Duodenal mucosa (tissue), 2 donors: Measurements from ENCODE around the gene KLK12.

Experiments used
- H3K27ac ChIP-seq: one replicate; pipeline ENCODE4 v1.7.0; 2013; ENCODE audit warnings: low read depth, low read length
- H3K27me3 ChIP-seq, 2 donors: one replicate each; pipeline ENCODE4 v1.7.0; 2013; ENCODE audit warnings: low read length in 2 of 2, control low read depth in 1 of 2; ENCODE audit not compliant: insufficient read depth in 2 of 2, control insufficient read depth in 1 of 2
- H3K36me3 ChIP-seq, 2 donors: one replicate each; pipeline ENCODE4 v1.7.0; 2013; ENCODE audit warnings: low read length in 2 of 2, control low read depth in 1 of 2; ENCODE audit not compliant: insufficient read depth in 2 of 2, control insufficient read depth in 1 of 2
- H3K4me1 ChIP-seq, 2 donors: one replicate each; pipeline ENCODE4 v1.7.0; 2013; ENCODE audit warnings: low read length in 2 of 2, control low read depth in 1 of 2; ENCODE audit not compliant: insufficient read depth in 2 of 2, control insufficient read depth in 1 of 2
- H3K4me3 ChIP-seq, 2 donors: one replicate each; pipeline ENCODE4 v1.7.0; 2013; ENCODE audit warnings: low read length in 2 of 2, low read depth in 1 of 2
- H3K9ac ChIP-seq, 2 donors: one replicate each; pipeline ENCODE4 v1.7.0; 2013; ENCODE audit warnings: low read length in 2 of 2, low read depth in 1 of 2
- H3K9me3 ChIP-seq, 2 donors: one replicate each; pipeline ENCODE4 v1.7.0; 2013; ENCODE audit warnings: low read length in 2 of 2, control low read depth in 1 of 2; ENCODE audit not compliant: control insufficient read depth in 1 of 2

The KLK12 gene

GRCh38 chr19:51075998-51076397 is 41.2 kb upstream of the KLK12 start:
- H3K4me1 ChIP-seq: no peaks in the 10 kb centered on the region
- H3K4me3 ChIP-seq: no peak overlapping the region
- H3K27me3 ChIP-seq: no peaks in the 10 kb centered on the region
- no peak overlapping the region for H3K9ac ChIP-seq
- H3K9me3 ChIP-seq: peaks cover 0 to 5% of the 10 kb centered on the region in 2 donors
- no peaks in the 10 kb centered on the region for H3K36me3 ChIP-seq
- H3K27ac ChIP-seq: no peak overlapping the region

- Histone ChIP-seq H3K36me3 (no peaks in the 10 kb centered on the region), H3K9ac (no peak overlapping the region), H3K9me3 (peaks cover 0 to 5% of the 10 kb centered on the region in 2 donors), H3K27ac (no peak overlapping the region), H3K4me3 (no peak overlapping the region), H3K4me1 (no peaks in the 10 kb centered on the region), H3K27me3 (no peaks in the 10 kb centered on the region)
Measured at GRCh38 chr19:51071095-51071405, 36.2 kb upstream of the KLK12 start.

GRCh38 chr19:51070334-51071094 is 35.7 kb upstream of the KLK12 start:
- Histone ChIP-seq H3K4me1 (no peaks in the 10 kb centered on the region), H3K9me3 (peaks cover 0 to 5% of the 10 kb centered on the region in 2 donors), H3K4me3 (no peak overlapping the region), H3K27ac (no peak overlapping the region), H3K36me3 (no peaks in the 10 kb centered on the region), H3K27me3 (peaks cover 0 to 5% of the 10 kb centered on the region in 2 donors), H3K9ac (no peak overlapping the region)

GRCh38 chr19:51066393-51067186 is 31.8 kb upstream of the KLK12 start:
- Histone ChIP-seq H3K4me3 (no peak overlapping the region), H3K27me3 (peaks cover 6 to 11% of the 10 kb centered on the region in 2 donors), H3K9me3 (no peaks in the 10 kb centered on the region), H3K36me3 (no peaks in the 10 kb centered on the region), H3K27ac (no peak overlapping the region), H3K9ac (no peak overlapping the region), H3K4me1 (no peaks in the 10 kb centered on the region)

- Histone ChIP-seq H3K4me1 (no peaks in the 10 kb centered on the region), H3K27ac (no peak overlapping the region), H3K27me3 (peaks cover 6 to 11% of the 10 kb centered on the region in 2 donors)
Measured at GRCh38 chr19:51065221-51065960, 30.6 kb upstream of the KLK12 start.

GRCh38 chr19:51064534-51065220 is 29.9 kb upstream of the KLK12 start, which contains the start of gene KLK13:
Gene KLK13 (minus strand): TSS chr19:51065092. CDS start chr19:51065067, 25 bp downstream.
- Histone ChIP-seq H3K27me3 (peaks cover 6 to 11% of the 10 kb centered on the region in 2 donors), H3K9ac (no peak within 1 kb of the TSS), H3K27ac (no peak within 1 kb of the TSS), H3K4me1 (no peaks in the 10 kb centered on the region), H3K9me3 (no peaks in the 10 kb centered on the region), H3K36me3 (no peaks in the 10 kb centered on the region), H3K4me3 (peak within 1 kb of the TSS; percentile 28 to 30)

More at GRCh38 chr19:51065221-51065960, 30.6 kb upstream of the KLK12 start:
- H3K9ac ChIP-seq: no peak overlapping the region
- no peaks in the 10 kb centered on the region for H3K9me3 ChIP-seq
- peak overlapping the region; percentile 28 to 30 for H3K4me3 ChIP-seq
- no peaks in the 10 kb centered on the region for H3K36me3 ChIP-seq

- no peak overlapping the region for H3K4me3 ChIP-seq
- peaks cover 6 to 11% of the 10 kb centered on the region in 2 donors for H3K27me3 ChIP-seq
- H3K27ac ChIP-seq: no peak overlapping the region
- no peaks in the 10 kb centered on the region for H3K4me1 ChIP-seq
- H3K9ac ChIP-seq: no peak overlapping the region
- H3K9me3 ChIP-seq: no peaks in the 10 kb centered on the region
- H3K36me3 ChIP-seq: no peaks in the 10 kb centered on the region
Measured at GRCh38 chr19:51063664-51064063, 28.9 kb upstream of the KLK12 start.

GRCh38 chr19:51060973-51061372 is 26.2 kb upstream of the KLK12 start:
- Histone ChIP-seq H3K9ac (no peak overlapping the region), H3K4me1 (no peaks in the 10 kb centered on the region), H3K27ac (no peak overlapping the region), H3K27me3 (peaks cover 6 to 10% of the 10 kb centered on the region in 2 donors), H3K4me3 (no peak overlapping the region), H3K36me3 (no peaks in the 10 kb centered on the region), H3K9me3 (no peaks in the 10 kb centered on the region)

- H3K9me3 ChIP-seq: no peaks in the 10 kb centered on the region
- H3K4me3 ChIP-seq: no peak overlapping the region
- no peak overlapping the region for H3K9ac ChIP-seq
- no peaks in the 10 kb centered on the region for H3K4me1 ChIP-seq
- peaks cover 4 to 6% of the 10 kb centered on the region in 2 donors for H3K27me3 ChIP-seq
- H3K36me3 ChIP-seq: no peaks in the 10 kb centered on the region
- H3K27ac ChIP-seq: no peak overlapping the region
Measured at GRCh38 chr19:51060336-51060735, 25.5 kb upstream of the KLK12 start.
